GM12878 (cell line): ENCODE data around the gene SLC6A9.

Experiments
- CTCF ChIP-seq, 3 experiments: IDR thresholded peaks in 2 of 3; conservative IDR thresholded peaks in 1 of 3; 2 replicates each; pipeline ENCODE4 v1.5.1; 2011; ENCODE audit warnings: low read depth in 3 of 3, low read length in 3 of 3, mild to moderate bottlenecking in 3 of 3, control low read depth in 2 of 3, moderate library complexity in 2 of 3, inconsistent platforms in 1 of 3, mixed read lengths in 1 of 3; ENCODE audit not compliant: control insufficient read depth in 2 of 3, insufficient read depth in 1 of 3; ENCODE audit errors: extremely low read depth in 1 of 3
- EGR1 ChIP-seq, 2 experiments: IDR thresholded peaks; 1 replicate in 1 of 2; 2 replicates in 1 of 2; pipeline ENCODE4 v1.6.1; 2011 to 2012; ENCODE audit warnings: low read depth in 2 of 2, low read length in 2 of 2, borderline replicate concordance in 1 of 2, mild to moderate bottlenecking in 1 of 2, moderate library complexity in 1 of 2
- EZH2 ChIP-seq: IDR thresholded peaks from 2 replicates; pipeline ENCODE4 v1.6.1; 2012; ENCODE audit warnings: low read depth, mild to moderate bottlenecking, control low read depth, inconsistent platforms, low read length, borderline replicate concordance; ENCODE audit not compliant: control insufficient read depth
- FOXM1 ChIP-seq: IDR thresholded peaks from 2 replicates; pipeline ENCODE4 v1.6.1; 2012; ENCODE audit warnings: low read depth, mild to moderate bottlenecking, inconsistent platforms, low read length, moderate library complexity
- IRF4 ChIP-seq: IDR thresholded peaks from 2 replicates; pipeline ENCODE4 v1.6.1; 2011; ENCODE audit warnings: low read depth, low read length
- SREBF2 ChIP-seq: IDR thresholded peaks from 2 replicates; pipeline ENCODE4 v1.6.1; 2012; ENCODE audit warnings: mild to moderate bottlenecking, low read length
- ZNF274 ChIP-seq: IDR thresholded peaks from one replicate; pipeline ENCODE4 v1.8.0; 2011; ENCODE audit not compliant: insufficient read length, insufficient read depth

- TF ChIP-seq FOXM1, result no peak
- TF ChIP-seq CTCF (IDR thresholded peaks at IDR 0.05 in 2 of 3, conservative IDR thresholded peaks at IDR 0.05 in 1 of 3; ENCODE audit: control insufficient read depth in 2 of 3, extremely low read depth in 1 of 3, insufficient read depth in 1 of 3, low read depth in 3 of 3, low read length in 3 of 3), result no peak
- TF ChIP-seq EGR1 (IDR thresholded peaks at IDR 0.05; ENCODE audit: borderline replicate concordance in 1 of 2, low read depth in 2 of 2, low read length in 2 of 2), result no peak
- no peak for TF ChIP-seq EZH2
- no peak for TF ChIP-seq SREBF2
- no peak for TF ChIP-seq IRF4
- no peak for TF ChIP-seq ZNF274
These were observed 84.0 kb downstream of the SLC6A9 start for GRCh38 chr1:43947061-43947873.
